Lower lobe of right lung (tissue), 2 donors: ENCODE measurements around the gene MDFI. TPM values are rescaled to one million over a fixed set of nuclear protein-coding genes. Genes with fewer than 3 reads are reported as not detected.

Experiments
- ATAC-seq, 2 donors: fragments of 200-7000 bp; cut with Tn5 transposase; one replicate each; pipeline ENCODE4 v1.9.1; 2020 to 2022; ENCODE audit warnings: mild to moderate bottlenecking in 2 of 2, moderate library complexity in 2 of 2
- DNase-seq: peaks from one replicate; pipeline ENCODE4 v3.0.0-alpha.2; 2020
- H3K27ac ChIP-seq: fragments of 200-600 bp; one replicate; pipeline ENCODE4 v1.8.0; 2022
- H3K27me3 ChIP-seq: fragments of 200-600 bp; one replicate; pipeline ENCODE4 v1.8.0; 2022; ENCODE audit warnings: low read depth
- H3K36me3 ChIP-seq: fragments of 200-600 bp; one replicate; pipeline ENCODE4 v1.8.0; 2022; ENCODE audit warnings: mild to moderate bottlenecking
- H3K4me1 ChIP-seq: fragments of 200-600 bp; one replicate; pipeline ENCODE4 v1.8.0; 2022
- H3K4me3 ChIP-seq: fragments of 200-600 bp; one replicate; pipeline ENCODE4 v1.8.0; 2022; ENCODE audit warnings: mild to moderate bottlenecking
- H3K9me3 ChIP-seq: fragments of 200-600 bp; one replicate; pipeline ENCODE4 v1.8.0; 2022
- intact Hi-C: fragments of 100-400 bp; cut with DNase I; formaldehyde crosslinking; loops from one replicate; pipeline ENCODE4 v1.11.0; 2022
- total RNA-seq: library from RNA; stranded (reverse); fragmentation: NEBNext Ultra II Directional; extraction: Animal tissue kit (Norgen Biotek cat#: 25700); gene quantifications from one replicate; pipeline ENCODE4 v1.2.1, GENCODE V29; 2021
- TF ChIP-seq, protein P1 (sequence below): fragments of 200-600 bp; IDR thresholded peaks from one replicate; pipeline ENCODE4 v1.8.0; 2022; ENCODE audit warnings: antibody characterized with exemption, mild to moderate bottlenecking
- donor health status: DM: no; HTN: yes; CAD: no; lungs with severe emphysema.

Gene MDFI
- total RNA-seq, 1 donor from 2014 or later, result 10.6 TPM

DNA sequence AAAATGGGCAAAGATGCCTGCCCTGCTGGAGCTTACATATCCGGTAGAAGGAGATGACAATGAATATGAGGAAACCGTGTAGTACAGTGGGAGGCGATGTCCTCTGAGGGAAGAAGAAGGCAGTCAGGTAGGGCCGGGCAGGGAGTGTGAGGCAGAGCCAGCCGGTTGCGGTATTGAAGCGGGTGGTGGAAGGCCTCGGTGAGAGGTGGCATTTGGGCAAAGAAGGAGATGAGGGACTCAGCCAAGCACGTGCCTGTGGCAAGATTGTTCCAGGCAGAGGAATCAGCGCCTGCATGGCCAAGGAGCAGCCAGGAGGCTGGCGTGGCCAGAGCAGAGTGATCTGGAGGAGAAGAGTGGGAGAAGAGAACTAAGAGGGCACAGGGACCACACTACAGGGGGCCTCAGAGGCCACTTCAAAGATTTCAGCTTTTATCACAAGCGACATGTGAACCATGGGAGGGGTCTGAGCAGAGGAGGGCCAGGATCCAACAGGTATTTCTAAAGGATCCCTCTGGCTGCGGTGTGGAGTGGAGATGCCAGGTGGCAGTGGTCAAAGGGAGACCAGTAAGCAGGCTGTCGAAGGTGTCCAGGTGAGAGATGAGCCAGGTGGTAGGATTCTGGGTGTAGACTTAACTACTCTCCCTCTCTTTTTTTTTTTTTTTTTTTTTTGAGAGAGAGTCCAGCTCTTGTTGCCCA, 13.8 kb downstream of the MDFI start:
- Histone ChIP-seq H3K9me3 (no peaks in the 10 kb centered on the region), H3K36me3 (no peaks in the 10 kb centered on the region), H3K4me3 (no peak overlapping the region), H3K4me1 (peaks cover 13% of the 10 kb centered on the region), H3K27me3 (peaks cover 3% of the 10 kb centered on the region), H3K27ac (no peak overlapping the region)
- intact Hi-C loops, result no loop called here
- TF ChIP-seq, protein P1, sequence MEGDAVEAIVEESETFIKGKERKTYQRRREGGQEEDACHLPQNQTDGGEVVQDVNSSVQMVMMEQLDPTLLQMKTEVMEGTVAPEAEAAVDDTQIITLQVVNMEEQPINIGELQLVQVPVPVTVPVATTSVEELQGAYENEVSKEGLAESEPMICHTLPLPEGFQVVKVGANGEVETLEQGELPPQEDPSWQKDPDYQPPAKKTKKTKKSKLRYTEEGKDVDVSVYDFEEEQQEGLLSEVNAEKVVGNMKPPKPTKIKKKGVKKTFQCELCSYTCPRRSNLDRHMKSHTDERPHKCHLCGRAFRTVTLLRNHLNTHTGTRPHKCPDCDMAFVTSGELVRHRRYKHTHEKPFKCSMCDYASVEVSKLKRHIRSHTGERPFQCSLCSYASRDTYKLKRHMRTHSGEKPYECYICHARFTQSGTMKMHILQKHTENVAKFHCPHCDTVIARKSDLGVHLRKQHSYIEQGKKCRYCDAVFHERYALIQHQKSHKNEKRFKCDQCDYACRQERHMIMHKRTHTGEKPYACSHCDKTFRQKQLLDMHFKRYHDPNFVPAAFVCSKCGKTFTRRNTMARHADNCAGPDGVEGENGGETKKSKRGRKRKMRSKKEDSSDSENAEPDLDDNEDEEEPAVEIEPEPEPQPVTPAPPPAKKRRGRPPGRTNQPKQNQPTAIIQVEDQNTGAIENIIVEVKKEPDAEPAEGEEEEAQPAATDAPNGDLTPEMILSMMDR, result no peak
- no peak for ATAC-seq
- peak; percentile 28 for DNase-seq

DNA sequence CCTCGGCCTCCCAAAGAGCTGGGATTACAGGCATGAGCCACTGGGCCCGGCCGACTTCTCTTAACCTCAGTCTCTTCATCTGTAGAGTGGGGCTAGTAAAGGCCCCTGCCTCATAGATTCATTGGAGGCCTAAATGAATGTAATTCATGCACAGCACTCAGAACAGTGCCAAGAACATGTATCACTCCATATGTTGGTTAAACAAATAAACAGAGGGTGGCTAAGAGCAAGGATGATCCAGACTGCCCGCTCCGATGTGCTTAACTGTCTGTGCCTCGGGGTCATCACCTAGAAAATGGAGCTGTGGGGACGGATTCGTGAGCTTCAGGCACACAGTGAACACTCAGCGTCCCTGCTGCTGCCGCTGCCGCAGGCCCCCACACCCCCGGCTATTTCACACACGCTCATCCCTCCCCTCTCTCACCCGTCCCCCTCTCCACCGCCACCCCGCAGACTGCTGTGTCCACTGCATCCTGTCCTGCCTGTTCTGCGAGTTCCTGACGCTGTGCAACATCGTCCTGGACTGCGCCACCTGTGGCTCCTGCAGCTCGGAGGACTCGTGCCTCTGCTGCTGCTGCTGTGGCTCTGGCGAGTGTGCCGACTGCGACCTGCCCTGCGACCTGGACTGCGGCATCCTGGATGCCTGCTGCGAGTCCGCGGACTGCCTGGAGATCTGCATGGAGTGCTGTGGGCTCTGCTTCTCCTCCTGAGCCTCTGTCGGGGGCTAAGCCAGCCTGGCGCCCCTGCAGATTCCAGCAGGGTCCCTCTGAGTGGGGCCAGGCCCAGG, 14.8 kb downstream of the MDFI start:
- DNase-seq (peak; percentile 59), ATAC-seq (peak; percentile 27 to 50)
- intact Hi-C loops, result no loop called here
- Histone ChIP-seq H3K36me3 (no peaks in the 10 kb centered on the region), H3K4me3 (no peak overlapping the region), H3K4me1 (peaks cover 13% of the 10 kb centered on the region), H3K27me3 (peaks cover 3% of the 10 kb centered on the region), H3K9me3 (no peaks in the 10 kb centered on the region), H3K27ac (no peak overlapping the region)
- TF ChIP-seq, protein P1, result no peak

DNA sequence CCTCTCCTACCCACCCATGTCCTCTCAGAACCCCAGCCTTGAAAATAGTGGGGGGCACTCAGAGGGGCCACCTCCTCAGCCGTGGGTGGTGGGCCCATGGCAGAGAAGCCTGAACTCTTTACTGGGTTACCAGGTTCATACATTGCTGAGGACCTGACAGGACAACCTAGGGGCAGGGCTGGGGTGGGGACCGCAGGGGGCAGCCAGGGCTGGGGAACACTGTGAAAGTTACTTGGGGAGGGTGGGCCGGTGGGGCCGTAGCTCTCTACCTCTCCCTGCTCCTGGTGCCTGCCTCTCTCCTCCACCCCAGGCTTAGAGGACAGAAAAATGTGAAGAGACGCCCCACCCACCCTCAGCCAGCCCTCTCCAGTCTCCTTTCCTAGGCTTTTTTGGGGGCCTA, 15.4 kb downstream of the MDFI start:
- Histone ChIP-seq H3K27ac (no peak overlapping the region), H3K27me3 (peaks cover 5% of the 10 kb centered on the region), H3K9me3 (no peaks in the 10 kb centered on the region), H3K36me3 (no peaks in the 10 kb centered on the region), H3K4me3 (no peak overlapping the region), H3K4me1 (peaks cover 13% of the 10 kb centered on the region)
- intact Hi-C loops, result no loop called here
- ATAC-seq (no peak), DNase-seq (peak; percentile 19)
- TF ChIP-seq, protein P1, result no peak

DNA sequence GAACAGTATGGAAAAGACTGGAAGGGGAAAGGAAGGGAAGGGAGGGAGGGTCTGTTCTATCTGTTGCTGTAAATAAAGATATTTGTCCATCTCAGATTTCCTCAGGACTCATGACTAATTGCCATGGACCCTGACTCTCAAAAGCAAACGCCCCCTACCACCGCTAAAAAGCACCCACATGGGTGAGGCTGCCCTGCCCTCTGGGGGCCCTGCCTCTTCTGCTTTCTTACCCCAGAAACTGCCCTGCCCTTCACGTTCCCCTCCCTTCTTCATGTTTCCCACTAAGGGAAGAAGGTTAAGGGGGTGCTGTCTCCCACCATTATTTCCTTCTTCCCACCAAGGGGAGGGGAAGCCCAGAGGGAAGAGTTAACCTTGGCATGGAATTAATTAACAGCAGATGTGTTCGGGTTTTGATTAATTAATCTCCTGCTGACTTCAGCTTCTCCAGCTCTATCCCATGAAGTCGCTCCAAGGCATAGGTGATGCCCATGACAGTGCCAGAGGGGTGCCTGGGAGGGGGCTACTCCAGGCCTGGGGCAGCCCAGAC, 16.0 kb downstream of the MDFI start:
- Histone ChIP-seq H3K4me3 (no peak overlapping the region), H3K4me1 (peaks cover 13% of the 10 kb centered on the region), H3K27ac (no peak overlapping the region), H3K36me3 (no peaks in the 10 kb centered on the region), H3K9me3 (no peaks in the 10 kb centered on the region), H3K27me3 (peaks cover 6% of the 10 kb centered on the region)
- DNase-seq (no peak), ATAC-seq (no peak)
- TF ChIP-seq, protein P1, result no peak
- intact Hi-C loops, result no loop called here

DNA sequence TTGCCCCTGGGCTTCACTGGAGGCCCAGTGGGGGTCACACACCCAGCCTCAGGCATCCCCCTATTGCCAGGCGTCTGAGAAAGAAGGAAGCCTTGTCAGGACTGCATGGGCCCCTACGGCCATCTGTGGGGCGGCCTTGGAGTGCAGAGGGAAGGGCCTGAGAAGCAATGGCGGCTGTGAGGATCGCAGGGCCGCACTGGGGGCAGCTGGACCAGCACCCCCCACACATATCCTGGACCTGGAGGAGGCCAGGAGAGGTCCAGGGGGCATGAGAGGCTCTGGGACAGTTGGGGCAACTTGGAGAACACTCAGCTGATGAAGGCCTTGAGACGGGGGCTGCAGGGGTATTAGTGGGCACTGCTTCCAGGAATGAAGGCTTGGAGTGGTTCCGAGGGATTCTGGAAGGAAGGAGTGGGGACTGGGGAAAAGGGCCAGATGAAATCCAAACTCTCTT, 16.5 kb downstream of the MDFI start:
- ATAC-seq, result no peak

More for the DNA sequence above, 16.5 kb downstream of the MDFI start:
- peaks cover 6% of the 10 kb centered on the region for H3K27me3 ChIP-seq
- H3K36me3 ChIP-seq, result no peaks in the 10 kb centered on the region
- H3K27ac ChIP-seq, result no peak overlapping the region
- intact Hi-C loops, result no loop called here
- DNase-seq, result peak; percentile 18
- no peak overlapping the region for H3K4me3 ChIP-seq
- TF ChIP-seq, protein P1, result no peak
- no peaks in the 10 kb centered on the region for H3K9me3 ChIP-seq
- H3K4me1 ChIP-seq, result peaks cover 13% of the 10 kb centered on the region
